Measurements from ENCODE around the gene PACSIN1. TPM values are rescaled to one million over a fixed set of nuclear protein-coding genes. Genes with fewer than 3 reads are reported as not detected.

PACSIN1 gene
- total and polyA plus RNA-seq, 2 donors (not counting 3 experiments of a cell fraction or from before 2014, with no cell fraction given): 0.03 TPM; not detected in 1

DNA sequence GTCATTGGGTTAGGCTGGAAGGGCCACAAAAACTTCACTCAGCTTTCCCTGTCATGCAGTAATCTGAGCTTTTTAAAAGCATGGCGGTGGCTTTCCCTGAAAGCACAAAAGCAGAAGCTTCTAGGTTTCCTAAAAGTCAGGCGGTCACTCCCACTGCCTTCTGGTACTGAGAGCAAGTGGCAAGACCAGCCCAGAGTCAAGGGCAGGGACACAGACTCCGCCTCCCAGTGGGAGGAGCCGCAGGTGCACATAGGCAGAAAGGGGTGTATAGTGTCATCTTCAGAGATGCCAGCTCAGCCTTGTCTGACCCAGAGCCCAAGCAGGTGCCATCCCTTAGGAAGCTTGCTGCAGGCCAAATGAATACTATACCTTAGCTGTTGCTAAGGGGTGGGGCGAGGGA is 18.0 kb upstream of the PACSIN1 start:
- H3K36me3 ChIP-seq (ENCODE audit: control insufficient read depth in 2 of 2, extremely low read depth in 1 of 2, insufficient read depth in 2 of 2, low read length in 2 of 2): no peaks in the 10 kb centered on the region
- BruUV-seq (replicated peaks): no TSS peak
- H3K9me3 ChIP-seq (replicated peaks; ENCODE audit: control insufficient read depth, insufficient read depth, low read length): no peaks in the 10 kb centered on the region
- DNase-seq (ENCODE audit: low read depth, low spot score) (no peak), FAIRE-seq (no peak)
- no peak overlapping the region for H3K4me3 ChIP-seq (replicated peaks in 1 of 3; ENCODE audit: insufficient read depth in 1 of 3, low read depth in 1 of 3, low read length in 3 of 3)
- intact Hi-C loops (cut with micrococcal nuclease) (no loop called here), dilution Hi-C loops (cut with MboI; ENCODE audit: extremely low pct_ligation_motif_present, low sequenced_read_pairs) (no loop called here)
- no peak for TF ChIP-seq MAX (IDR thresholded peaks at IDR 0.05; ENCODE audit: insufficient read depth, insufficient read length)
- TF ChIP-seq FOS (IDR thresholded peaks at IDR 0.05; ENCODE audit: borderline replicate concordance, insufficient read depth, low read length): no peak
- TF ChIP-seq POLR2AphosphoS5 (IDR thresholded peaks at IDR 0.05; ENCODE audit: insufficient read depth, low read depth, low read length): no peak
- no peak for TF ChIP-seq CTCF (IDR thresholded peaks at IDR 0.05; ENCODE audit: extremely low read depth in 1 of 2, insufficient read depth in 1 of 2, low read depth in 1 of 2, low read length in 2 of 2)
- no peak for TF ChIP-seq POLR2A (IDR thresholded peaks at IDR 0.05; ENCODE audit: low read depth, low read length)
- TF ChIP-seq JUN (IDR thresholded peaks at IDR 0.05; ENCODE audit: borderline replicate concordance, insufficient read depth, insufficient read length, low read depth): no peak
- no peaks in the 10 kb centered on the region for H3K9me1 ChIP-seq (replicated peaks; ENCODE audit: control insufficient read depth, extremely low read depth, insufficient read depth, low read length)
- no peak overlapping the region for H3K4me2 ChIP-seq (ENCODE audit: insufficient read depth, low read length)
- no peaks in the 10 kb centered on the region for H4K20me1 ChIP-seq (replicated peaks; ENCODE audit: control insufficient read depth, extremely low read depth, insufficient read depth, low read length)
- H3K27me3 ChIP-seq (ENCODE audit: control insufficient read depth in 2 of 2, insufficient read depth in 2 of 2, low read length in 2 of 2): peaks cover 2 to 3% of the 10 kb centered on the region in 2 experiments
- H3K79me2 ChIP-seq (ENCODE audit: control insufficient read depth, insufficient read depth, low read length): no peaks in the 10 kb centered on the region
- H3K27ac ChIP-seq (ENCODE audit: insufficient read depth, low read depth, low read length): no peak overlapping the region
- no peak overlapping the region for H2AFZ ChIP-seq (ENCODE audit: low read depth, low read length)
- H3K4me1 ChIP-seq (ENCODE audit: control insufficient read depth, extremely low read depth, insufficient read depth, low read length): no peaks in the 10 kb centered on the region
- ChIA-PET POLR2A (no interaction called here), CTCF (interaction anchor here (0.9 to 3.8 kb wide), 4 partner anchors 10 to 162 kb away, joined by 3 to 17 read pairs (median 4); no protein-coding TSS in a partner anchor)
- no peak overlapping the region for H3K9ac ChIP-seq (replicated peaks; ENCODE audit: extremely low read depth, insufficient read depth, low read length)

DNA sequence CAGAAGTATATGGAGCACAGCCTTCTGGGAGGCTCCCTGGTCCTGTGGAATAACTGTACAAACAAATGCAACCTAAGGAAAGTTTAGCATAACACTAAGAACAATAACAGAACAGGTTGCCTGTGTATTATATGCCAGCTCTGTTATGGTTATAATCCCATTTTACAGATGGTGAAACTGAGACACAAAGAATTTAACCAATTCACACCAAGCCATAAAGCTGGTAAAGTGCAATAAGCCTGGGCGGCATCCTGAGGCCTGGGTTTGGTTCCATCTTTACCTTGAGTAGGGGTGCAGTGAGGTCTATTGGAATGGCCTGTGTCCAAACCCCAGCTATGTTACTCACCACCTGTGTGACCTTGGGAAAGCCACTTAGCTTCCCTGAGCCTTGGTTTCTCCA is 14.7 kb upstream of the PACSIN1 start:
- Histone ChIP-seq H4K20me1 (replicated peaks; ENCODE audit: control insufficient read depth, extremely low read depth, insufficient read depth, low read length) (no peaks in the 10 kb centered on the region), H3K4me3 (replicated peaks in 1 of 3; ENCODE audit: insufficient read depth in 1 of 3, low read depth in 1 of 3, low read length in 3 of 3) (no peak overlapping the region), H3K27ac (ENCODE audit: insufficient read depth, low read depth, low read length) (no peak overlapping the region), H3K9ac (replicated peaks; ENCODE audit: extremely low read depth, insufficient read depth, low read length) (no peak overlapping the region), H3K36me3 (ENCODE audit: control insufficient read depth in 2 of 2, extremely low read depth in 1 of 2, insufficient read depth in 2 of 2, low read length in 2 of 2) (no peaks in the 10 kb centered on the region), H3K27me3 (ENCODE audit: control insufficient read depth in 2 of 2, insufficient read depth in 2 of 2, low read length in 2 of 2) (peaks cover 2 to 3% of the 10 kb centered on the region in 2 experiments), H3K79me2 (ENCODE audit: control insufficient read depth, insufficient read depth, low read length) (no peaks in the 10 kb centered on the region), H3K4me1 (ENCODE audit: control insufficient read depth, extremely low read depth, insufficient read depth, low read length) (no peaks in the 10 kb centered on the region), H2AFZ (ENCODE audit: low read depth, low read length) (no peak overlapping the region), H3K9me1 (replicated peaks; ENCODE audit: control insufficient read depth, extremely low read depth, insufficient read depth, low read length) (no peaks in the 10 kb centered on the region), H3K9me3 (replicated peaks; ENCODE audit: control insufficient read depth, insufficient read depth, low read length) (no peaks in the 10 kb centered on the region), H3K4me2 (ENCODE audit: insufficient read depth, low read length) (no peak overlapping the region)
- no TSS peak for BruUV-seq (replicated peaks)
- DNase-seq (ENCODE audit: low read depth, low spot score) (no peak), FAIRE-seq (no peak)
- dilution Hi-C loops (cut with MboI; ENCODE audit: extremely low pct_ligation_motif_present, low sequenced_read_pairs): no loop called here
- intact Hi-C loops (cut with micrococcal nuclease): no loop called here
- POLR2A ChIA-PET: no interaction called here
- no peak for TF ChIP-seq JUN (IDR thresholded peaks at IDR 0.05; ENCODE audit: borderline replicate concordance, insufficient read depth, insufficient read length, low read depth)
- TF ChIP-seq POLR2AphosphoS5 (IDR thresholded peaks at IDR 0.05; ENCODE audit: insufficient read depth, low read depth, low read length): no peak
- TF ChIP-seq FOS (IDR thresholded peaks at IDR 0.05; ENCODE audit: borderline replicate concordance, insufficient read depth, low read length): no peak
- no peak for TF ChIP-seq EZH2 (IDR thresholded peaks at IDR 0.05; ENCODE audit: borderline replicate concordance, low read depth, low read length, severe bottlenecking)
- no peak for TF ChIP-seq POLR2A (IDR thresholded peaks at IDR 0.05; ENCODE audit: low read depth, low read length)
- no peak for TF ChIP-seq CTCF (IDR thresholded peaks at IDR 0.05; ENCODE audit: extremely low read depth in 1 of 2, insufficient read depth in 1 of 2, low read depth in 1 of 2, low read length in 2 of 2)
- no peak for TF ChIP-seq MYC (IDR thresholded peaks at IDR 0.05; ENCODE audit: low read depth, low read length)
- TF ChIP-seq GATA2 (IDR thresholded peaks at IDR 0.05; ENCODE audit: insufficient read depth, insufficient read length, low read depth, low read length): no peak
- no peak for TF ChIP-seq MAX (IDR thresholded peaks at IDR 0.05; ENCODE audit: insufficient read depth, insufficient read length)
- CTCF ChIA-PET: no interaction called here

Data from endothelial cell of umbilical vein (primary cell).